ENCODE measurements around the gene PMEPA1. TPM values are rescaled to one million over a fixed set of nuclear protein-coding genes. Genes with fewer than 3 reads are reported as not detected.

The PMEPA1 gene
- total and polyA plus RNA-seq, 2 experiments from 2014 or later, result 7.3 to 15.4 TPM

GRCh38 chr20:57693002-57693582, 16.7 kb downstream of the PMEPA1 start:
- no peak overlapping the region for H2AFZ ChIP-seq
- H3K36me3 ChIP-seq (ENCODE audit: insufficient read depth), result no peaks in the 10 kb centered on the region
- no peak overlapping the region for H3K27ac ChIP-seq (ENCODE audit: low read depth)
- peak; percentile 68 for DNase-seq (ENCODE audit: low spot score)
- Mint-ChIP-seq H3K4me3 (no peak overlapping the region), H3K4me1 (peaks cover 58% of the 10 kb centered on the region), H3K27ac (peak overlapping the region; percentile 17; the same call in 1 of the 2 replicates), H3K36me3 (ENCODE audit: low read depth) (no peaks in the 10 kb centered on the region), H3K27me3 (ENCODE audit: insufficient read depth, low read depth, poor library complexity) (peaks cover 11% of the 10 kb centered on the region), H3K9me3 (no peaks in the 10 kb centered on the region)
- TF ChIP-seq, protein P1, sequence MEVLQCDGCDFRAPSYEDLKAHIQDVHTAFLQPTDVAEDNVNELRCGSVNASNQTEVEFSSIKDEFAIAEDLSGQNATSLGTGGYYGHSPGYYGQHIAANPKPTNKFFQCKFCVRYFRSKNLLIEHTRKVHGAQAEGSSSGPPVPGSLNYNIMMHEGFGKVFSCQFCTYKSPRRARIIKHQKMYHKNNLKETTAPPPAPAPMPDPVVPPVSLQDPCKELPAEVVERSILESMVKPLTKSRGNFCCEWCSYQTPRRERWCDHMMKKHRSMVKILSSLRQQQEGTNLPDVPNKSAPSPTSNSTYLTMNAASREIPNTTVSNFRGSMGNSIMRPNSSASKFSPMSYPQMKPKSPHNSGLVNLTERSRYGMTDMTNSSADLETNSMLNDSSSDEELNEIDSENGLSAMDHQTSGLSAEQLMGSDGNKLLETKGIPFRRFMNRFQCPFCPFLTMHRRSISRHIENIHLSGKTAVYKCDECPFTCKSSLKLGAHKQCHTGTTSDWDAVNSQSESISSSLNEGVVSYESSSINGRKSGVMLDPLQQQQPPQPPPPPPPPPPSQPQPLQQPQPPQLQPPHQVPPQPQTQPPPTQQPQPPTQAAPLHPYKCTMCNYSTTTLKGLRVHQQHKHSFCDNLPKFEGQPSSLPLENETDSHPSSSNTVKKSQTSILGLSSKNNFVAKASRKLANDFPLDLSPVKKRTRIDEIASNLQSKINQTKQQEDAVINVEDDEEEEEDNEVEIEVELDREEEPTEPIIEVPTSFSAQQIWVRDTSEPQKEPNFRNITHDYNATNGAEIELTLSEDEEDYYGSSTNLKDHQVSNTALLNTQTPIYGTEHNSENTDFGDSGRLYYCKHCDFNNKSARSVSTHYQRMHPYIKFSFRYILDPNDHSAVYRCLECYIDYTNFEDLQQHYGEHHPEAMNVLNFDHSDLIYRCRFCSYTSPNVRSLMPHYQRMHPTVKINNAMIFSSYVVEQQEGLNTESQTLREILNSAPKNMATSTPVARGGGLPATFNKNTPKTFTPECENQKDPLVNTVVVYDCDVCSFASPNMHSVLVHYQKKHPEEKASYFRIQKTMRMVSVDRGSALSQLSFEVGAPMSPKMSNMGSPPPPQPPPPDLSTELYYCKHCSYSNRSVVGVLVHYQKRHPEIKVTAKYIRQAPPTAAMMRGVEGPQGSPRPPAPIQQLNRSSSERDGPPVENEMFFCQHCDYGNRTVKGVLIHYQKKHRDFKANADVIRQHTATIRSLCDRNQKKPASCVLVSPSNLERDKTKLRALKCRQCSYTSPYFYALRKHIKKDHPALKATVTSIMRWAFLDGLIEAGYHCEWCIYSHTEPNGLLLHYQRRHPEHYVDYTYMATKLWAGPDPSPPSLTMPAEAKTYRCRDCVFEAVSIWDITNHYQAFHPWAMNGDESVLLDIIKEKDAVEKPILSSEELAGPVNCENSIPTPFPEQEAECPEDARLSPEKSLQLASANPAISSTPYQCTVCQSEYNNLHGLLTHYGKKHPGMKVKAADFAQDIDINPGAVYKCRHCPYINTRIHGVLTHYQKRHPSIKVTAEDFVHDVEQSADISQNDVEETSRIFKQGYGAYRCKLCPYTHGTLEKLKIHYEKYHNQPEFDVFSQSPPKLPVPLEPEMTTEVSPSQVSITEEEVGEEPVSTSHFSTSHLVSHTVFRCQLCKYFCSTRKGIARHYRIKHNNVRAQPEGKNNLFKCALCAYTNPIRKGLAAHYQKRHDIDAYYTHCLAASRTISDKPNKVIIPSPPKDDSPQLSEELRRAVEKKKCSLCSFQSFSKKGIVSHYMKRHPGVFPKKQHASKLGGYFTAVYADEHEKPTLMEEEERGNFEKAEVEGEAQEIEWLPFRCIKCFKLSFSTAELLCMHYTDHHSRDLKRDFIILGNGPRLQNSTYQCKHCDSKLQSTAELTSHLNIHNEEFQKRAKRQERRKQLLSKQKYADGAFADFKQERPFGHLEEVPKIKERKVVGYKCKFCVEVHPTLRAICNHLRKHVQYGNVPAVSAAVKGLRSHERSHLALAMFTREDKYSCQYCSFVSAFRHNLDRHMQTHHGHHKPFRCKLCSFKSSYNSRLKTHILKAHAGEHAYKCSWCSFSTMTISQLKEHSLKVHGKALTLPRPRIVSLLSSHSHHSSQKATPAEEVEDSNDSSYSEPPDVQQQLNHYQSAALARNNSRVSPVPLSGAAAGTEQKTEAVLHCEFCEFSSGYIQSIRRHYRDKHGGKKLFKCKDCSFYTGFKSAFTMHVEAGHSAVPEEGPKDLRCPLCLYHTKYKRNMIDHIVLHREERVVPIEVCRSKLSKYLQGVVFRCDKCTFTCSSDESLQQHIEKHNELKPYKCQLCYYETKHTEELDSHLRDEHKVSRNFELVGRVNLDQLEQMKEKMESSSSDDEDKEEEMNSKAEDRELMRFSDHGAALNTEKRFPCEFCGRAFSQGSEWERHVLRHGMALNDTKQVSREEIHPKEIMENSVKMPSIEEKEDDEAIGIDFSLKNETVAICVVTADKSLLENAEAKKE (CRISPR knock-in tag; IDR thresholded peaks at IDR 0.05), result no peak
- TF ChIP-seq, protein P2, sequence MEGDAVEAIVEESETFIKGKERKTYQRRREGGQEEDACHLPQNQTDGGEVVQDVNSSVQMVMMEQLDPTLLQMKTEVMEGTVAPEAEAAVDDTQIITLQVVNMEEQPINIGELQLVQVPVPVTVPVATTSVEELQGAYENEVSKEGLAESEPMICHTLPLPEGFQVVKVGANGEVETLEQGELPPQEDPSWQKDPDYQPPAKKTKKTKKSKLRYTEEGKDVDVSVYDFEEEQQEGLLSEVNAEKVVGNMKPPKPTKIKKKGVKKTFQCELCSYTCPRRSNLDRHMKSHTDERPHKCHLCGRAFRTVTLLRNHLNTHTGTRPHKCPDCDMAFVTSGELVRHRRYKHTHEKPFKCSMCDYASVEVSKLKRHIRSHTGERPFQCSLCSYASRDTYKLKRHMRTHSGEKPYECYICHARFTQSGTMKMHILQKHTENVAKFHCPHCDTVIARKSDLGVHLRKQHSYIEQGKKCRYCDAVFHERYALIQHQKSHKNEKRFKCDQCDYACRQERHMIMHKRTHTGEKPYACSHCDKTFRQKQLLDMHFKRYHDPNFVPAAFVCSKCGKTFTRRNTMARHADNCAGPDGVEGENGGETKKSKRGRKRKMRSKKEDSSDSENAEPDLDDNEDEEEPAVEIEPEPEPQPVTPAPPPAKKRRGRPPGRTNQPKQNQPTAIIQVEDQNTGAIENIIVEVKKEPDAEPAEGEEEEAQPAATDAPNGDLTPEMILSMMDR (conservative IDR thresholded peaks at IDR 0.05; ENCODE audit: low read depth in 2 of 2), result peak; percentile 55
- peaks cover 99% of the 10 kb centered on the region for H3K79me2 ChIP-seq (replicated peaks; ENCODE audit: insufficient read depth)
- H4K20me1 ChIP-seq (replicated peaks; ENCODE audit: insufficient read depth), result peaks cover 49% of the 10 kb centered on the region
- no peak overlapping the region for H3K4me3 ChIP-seq
- H3K9me2 ChIP-seq (ENCODE audit: insufficient read depth), result no peaks in the 10 kb centered on the region
- ATAC-seq, result peak; percentile 62
- H3F3A ChIP-seq (replicated peaks; ENCODE audit: low read depth), result no peaks in the 10 kb centered on the region
- peaks cover 27% of the 10 kb centered on the region for H3K4me1 ChIP-seq (ENCODE audit: insufficient read depth)
- no peaks in the 10 kb centered on the region for H3K27me3 ChIP-seq (ENCODE audit: insufficient read depth)
- H3K4me2 ChIP-seq, result no peak overlapping the region

GRCh38 chr20:57692393-57692792, 17.4 kb downstream of the PMEPA1 start:
- H3K27me3 ChIP-seq (ENCODE audit: insufficient read depth), result no peaks in the 10 kb centered on the region
- H3K9me2 ChIP-seq (ENCODE audit: insufficient read depth), result no peaks in the 10 kb centered on the region
- peaks cover 43% of the 10 kb centered on the region for H4K20me1 ChIP-seq (replicated peaks; ENCODE audit: insufficient read depth)
- ATAC-seq (no peak), DNase-seq (ENCODE audit: low spot score) (no peak)
- Mint-ChIP-seq H3K27ac (peak overlapping the region; percentile 52; the same call in 1 of the 2 replicates), H3K36me3 (ENCODE audit: low read depth) (no peaks in the 10 kb centered on the region; the same call in 2 of the 3 replicates), H3K9me3 (no peaks in the 10 kb centered on the region; the same call in 2 of the 3 replicates), H3K27me3 (ENCODE audit: insufficient read depth, low read depth, poor library complexity) (peaks cover 11% of the 10 kb centered on the region), H3K4me3 (no peak overlapping the region), H3K4me1 (peaks cover 57% of the 10 kb centered on the region)
- H3K4me2 ChIP-seq, result no peak overlapping the region
- no peaks in the 10 kb centered on the region for H3F3A ChIP-seq (replicated peaks; ENCODE audit: low read depth)
- H3K27ac ChIP-seq (ENCODE audit: low read depth), result no peak overlapping the region
- no peak overlapping the region for H3K4me3 ChIP-seq
- H3K4me1 ChIP-seq (ENCODE audit: insufficient read depth), result peaks cover 27% of the 10 kb centered on the region
- H2AFZ ChIP-seq, result no peak overlapping the region
- peaks cover 99% of the 10 kb centered on the region for H3K79me2 ChIP-seq (replicated peaks; ENCODE audit: insufficient read depth)
- H3K36me3 ChIP-seq (ENCODE audit: insufficient read depth), result no peaks in the 10 kb centered on the region
- TF ChIP-seq EZH2phosphoT487 (IDR thresholded peaks at IDR 0.05; ENCODE audit: unreplicated experiment) (no peak), ZNF331 (CRISPR knock-in tag; IDR thresholded peaks at IDR 0.05; ENCODE audit: low read depth) (no peak), NANOG (IDR thresholded peaks at IDR 0.05; ENCODE audit: borderline replicate concordance) (no peak), POLR2AphosphoS5 (IDR thresholded peaks at IDR 0.05; ENCODE audit: low read depth) (no peak)

Measured in GM23338 (cell line).